Heart left ventricle (tissue), 16 donors: ENCODE measurements around the gene ARMH3. TPM values are rescaled to one million over a fixed set of nuclear protein-coding genes. Genes with fewer than 3 reads are reported as not detected.

Experiments used
- ATAC-seq, 4 donors: fragments of 200-7000 bp; cut with Tn5 transposase; one replicate each; pipeline ENCODE4 v1.9.1; 2020 to 2022; ENCODE audit warnings: moderate library complexity in 4 of 4, mild to moderate bottlenecking in 3 of 4, moderate number of reproducible peaks in 1 of 4
- DNase-seq, 5 donors: peaks; one replicate each; pipeline ENCODE4 v3.0.0-alpha.2; 2020
- H3K27ac ChIP-seq, 12 donors: fragments of 200-600 bp; sonication (generic) in 4 of 12; one replicate each; pipeline versions ENCODE4 v1.5.0 to v1.8.0; 2016 to 2022; ENCODE audit warnings: mild to moderate bottlenecking in 2 of 12
- H3K27me3 ChIP-seq, 9 donors: fragments of 200-600 bp; sonication (generic) in 2 of 9; one replicate each; pipeline versions ENCODE4 v1.5.1 to v1.8.0; 2016 to 2022; ENCODE audit warnings: mild to moderate bottlenecking in 3 of 9
- H3K36me3 ChIP-seq, 9 donors: fragments of 200-600 bp; sonication (generic) in 2 of 9; one replicate each; pipeline versions ENCODE4 v1.5.0 to v1.8.0; 2018 to 2022; ENCODE audit warnings: mild to moderate bottlenecking in 2 of 9
- H3K4me1 ChIP-seq, 12 donors: fragments of 200-600 bp; sonication (generic) in 4 of 12; one replicate each; pipeline versions ENCODE4 v1.5.0 to v1.8.0; 2016 to 2022; ENCODE audit warnings: mild to moderate bottlenecking in 3 of 12
- H3K4me3 ChIP-seq, 12 donors: fragments of 200-600 bp; sonication (generic) in 4 of 12; one replicate each; pipeline versions ENCODE4 v1.5.0 to v1.8.0; 2017 to 2022; ENCODE audit warnings: mild to moderate bottlenecking in 9 of 12, moderate library complexity in 4 of 12
- H3K9me3 ChIP-seq, 12 donors: fragments of 200-600 bp; sonication (generic) in 4 of 12; one replicate each; pipeline versions ENCODE4 v1.5.0 to v1.8.0; 2016 to 2022; ENCODE audit warnings: mild to moderate bottlenecking in 1 of 12
- CTCF ChIP-seq, 12 donors: fragments of 200-600 bp; sonication (generic) in 4 of 12; IDR thresholded peaks; one replicate each; pipeline versions ENCODE4 v1.5.0 to v1.8.0; 2018 to 2022; ENCODE audit warnings: antibody characterized with exemption in 12 of 12, mild to moderate bottlenecking in 5 of 12
- POLR2A ChIP-seq, 2 donors: fragments of 450-650 bp; IDR thresholded peaks; one replicate each; pipeline ENCODE4 v1.6.1; 2017; ENCODE audit warnings: antibody characterized with exemption in 2 of 2, mild to moderate bottlenecking in 2 of 2, moderate library complexity in 2 of 2
- WGBS, 4 donors: extraction: QIAGEN DNeasy Blood & Tissue Kit in 2 of 4; methylation state at CpG; one replicate each; pipeline versions ENCODE4 v1.1.5 to v1.1.7; 2013 to 2018; 5-methylcytosine and 5-hydroxymethylcytosine counted together
- intact Hi-C, 10 donors: fragments of 100-400 bp; cut with DNase I; formaldehyde crosslinking; loops; one replicate each; pipeline versions ENCODE4 v1.11.1 to v1.14.2; 2022
- polyA plus RNA-seq, 2 donors: library from polyadenylated mRNA; stranded (reverse); fragments of 200-250 nt; gene quantifications; one replicate each; pipeline ENCODE4 v1.2.3, GENCODE V29; 2013
- total RNA-seq, 9 donors: library from RNA; depleted of rRNA in 2 of 9; stranded (reverse); fragments of >200 nt in 2 of 9; fragmentation: NEBNext Ultra II Directional in 3 of 9; extraction: Animal tissue kit (Norgen Biotek cat#: 25700) in 3 of 9; gene quantifications; one replicate each; pipeline versions ENCODE4 v1.1.0 to v1.2.4, GENCODE V29; 2016 to 2023
- donor health status: ischemic (EF 13 %, LVEDD 7.1; RV severe dilation, severe dysfunction).
- donor health status: healthy with polysubstance abuse.
- donor health status: DM: no; HTN: yes; CAD: no.
- donor health status: DM: no; HTN: no; CAD: no.
- donor health status: ischemic (EF 25% LVEDD 6.9; RV normal size, moderate dysfunction).
- donor health status: ischemic (EF 25% LVEDD 5.7; RV mildly dilated, moderate dysfunction).
- donor health status: healthy.
- donor health status: DM: yes; HTN: yes; CAD: no.
- donor health status: ischemic (EF 35%, LVEDD 5.7; RV mildly dilated, moderate dysfunction).
- donor health status: nonischemic (EF 11% LVEDD 7.7; RV severe dilation, severe dysfunction).
- donor health status: DM: yes; HTN: yes; CAD: no.
- donor health status: PGD.
- donor health status: ischemic (EF 29% LVEDD 5.4; RV normal size, mild dysfunction).
- donor health status: nonischemic (EF 23%, LVEDD 6.1; RV moderate dilation, normal function).

ARMH3 gene
- total and polyA plus RNA-seq, 11 donors: 28.5 to 84.2 (median 43.9) TPM

GRCh38 chr10:101831169-101831811 is 224.7 kb downstream of the ARMH3 start:
- Histone ChIP-seq H3K4me3 (peak overlapping the region in 10 of 12 donors; percentile 28 to 63 (median 54)), H3K4me1 (peaks cover 0 to 47% (median 20%) of the 10 kb centered on the region in 12 donors), H3K27me3 (no peaks in the 10 kb centered on the region), H3K36me3 (peaks cover 0 to 22% (median 9%) of the 10 kb centered on the region in 9 donors), H3K27ac (peak overlapping the region in 7 of 12 donors; percentile 2 to 66 (median 37)), H3K9me3 (no peaks in the 10 kb centered on the region)
- intact Hi-C loops: no loop called here
- TF ChIP-seq CTCF (IDR thresholded peaks at IDR 0.05) (no peak), POLR2A (IDR thresholded peaks at IDR 0.05) (no peak)
- ATAC-seq (no peak), DNase-seq (no peak)
- WGBS, 4 donors: 61 to 73% (median 67%) methylated on average over 9 of the region's 9 CpGs

GRCh38 chr10:101830322-101831168 is 225.4 kb downstream of the ARMH3 start:
- Histone ChIP-seq H3K9me3 (no peaks in the 10 kb centered on the region), H3K27ac (peak overlapping the region in 8 of 12 donors; percentile 2 to 66 (median 36)), H3K4me3 (peak overlapping the region in 11 of 12 donors; percentile 28 to 63 (median 54)), H3K36me3 (peaks cover 0 to 22% (median 9%) of the 10 kb centered on the region in 9 donors), H3K4me1 (peaks cover 0 to 45% (median 19%) of the 10 kb centered on the region in 12 donors), H3K27me3 (no peaks in the 10 kb centered on the region)
- peak; percentile 63 to 88 (median 84) for ATAC-seq
- peak; percentile 85 to 92 (median 89) for DNase-seq
- intact Hi-C loops: no loop called here
- WGBS, 4 donors: 3 to 13% (median 5%) methylated on average over 23 to 56 of the region's 56 CpGs
- no peak for TF ChIP-seq CTCF (IDR thresholded peaks at IDR 0.05)
- no peak for TF ChIP-seq POLR2A (IDR thresholded peaks at IDR 0.05)

GRCh38 chr10:101829561-101830315 is 226.2 kb downstream of the ARMH3 start:
- WGBS, 4 donors: 28 to 64% (median 42%) methylated on average over 10 to 31 of the region's 31 CpGs
- Histone ChIP-seq H3K27ac (peak overlapping the region in 6 of 12 donors; percentile 25 to 66 (median 38)), H3K9me3 (no peaks in the 10 kb centered on the region), H3K4me1 (peaks cover 0 to 40% (median 19%) of the 10 kb centered on the region in 12 donors), H3K27me3 (no peaks in the 10 kb centered on the region), H3K4me3 (peak overlapping the region in 9 of 12 donors; percentile 13 to 63 (median 55)), H3K36me3 (peaks cover 0 to 22% (median 9%) of the 10 kb centered on the region in 9 donors)
- DNase-seq: peak in 1 of 5 donors; percentile 42
- intact Hi-C loops: no loop called here
- ATAC-seq: no peak
- TF ChIP-seq CTCF (IDR thresholded peaks at IDR 0.05) (no peak), POLR2A (IDR thresholded peaks at IDR 0.05) (no peak)
